Measurements from ENCODE around the gene RTKN2.

GRCh38 chr10:62147425-62147824 lies 121.2 kb downstream of the RTKN2 start:
- TF ChIP-seq CTCF (IDR thresholded peaks at IDR 0.05; ENCODE audit: low read depth, low read length, poor library complexity, severe bottlenecking): no peak
- no peak for TF ChIP-seq EZH2phosphoT487 (IDR thresholded peaks at IDR 0.05; ENCODE audit: borderline replicate concordance, low read length)
